ENCODE results near the gene PRSS36. TPM values are rescaled to one million over a fixed set of nuclear protein-coding genes. Genes with fewer than 3 reads are reported as not detected.

Gene PRSS36
- total and polyA plus RNA-seq, 9 of the 15 experiments (the other 6 are each of a cell fraction or from before 2014, with no cell fraction given), result 0.09 to 1.2 (median 0.54) TPM; not detected in 2

DNA sequence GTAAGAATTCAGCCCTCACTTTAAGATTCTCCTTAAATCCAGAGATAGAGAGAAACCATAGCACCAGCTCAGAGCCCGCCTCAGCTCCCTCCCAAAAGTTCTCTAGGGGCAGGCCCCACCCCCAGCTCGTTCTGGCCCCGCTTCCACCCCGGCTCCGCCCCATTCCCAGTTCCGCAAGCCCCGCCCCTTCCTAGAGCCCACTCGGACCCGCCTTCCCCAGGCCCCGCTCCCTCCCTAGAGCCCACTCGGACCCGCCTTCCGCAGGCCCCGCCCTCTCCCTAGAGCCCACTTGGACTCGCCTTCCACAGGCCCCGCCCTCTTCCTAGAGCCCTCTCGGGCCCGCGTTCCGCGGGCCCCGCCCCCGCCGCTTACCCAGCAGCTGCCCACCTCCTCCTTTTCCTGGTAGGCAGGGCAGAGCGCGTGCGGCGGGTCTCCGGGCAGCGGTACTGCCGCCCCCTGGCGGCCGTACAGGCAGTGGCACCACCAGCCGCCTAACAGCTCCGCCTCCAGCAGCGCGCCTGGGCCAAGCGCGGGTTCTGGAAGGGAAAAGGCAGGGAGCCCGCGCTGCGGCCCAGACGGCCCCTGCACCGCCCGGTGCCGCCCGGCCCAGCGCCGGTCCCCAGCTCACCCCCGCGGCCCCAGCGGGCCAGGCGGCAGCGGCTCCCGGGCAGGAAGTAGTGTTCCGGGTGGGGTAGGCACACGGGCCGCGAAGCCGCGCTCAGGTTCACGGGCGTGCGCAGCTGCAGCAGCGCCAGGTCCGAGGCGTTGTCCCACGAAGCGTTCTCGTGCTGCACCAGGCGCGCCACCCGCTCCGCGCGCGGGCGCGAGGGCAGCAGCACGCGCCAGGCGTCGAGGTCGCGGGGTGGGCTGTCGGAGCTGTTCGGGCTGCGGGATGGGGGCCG, 7.5 kb downstream of the PRSS36 start (continued):
- TF ChIP-seq ZC3H4 (CRISPR knock-in tag; IDR thresholded peaks at IDR 0.05; ENCODE audit: borderline replicate concordance), result 0 out of 2 replicates have a peak, but pooled peaks have one; percentile 66
- no peak for TF ChIP-seq SRSF9 (IDR thresholded peaks at IDR 0.05; ENCODE audit: borderline replicate concordance, low read depth, low read length)
- TF ChIP-seq, protein P1, sequence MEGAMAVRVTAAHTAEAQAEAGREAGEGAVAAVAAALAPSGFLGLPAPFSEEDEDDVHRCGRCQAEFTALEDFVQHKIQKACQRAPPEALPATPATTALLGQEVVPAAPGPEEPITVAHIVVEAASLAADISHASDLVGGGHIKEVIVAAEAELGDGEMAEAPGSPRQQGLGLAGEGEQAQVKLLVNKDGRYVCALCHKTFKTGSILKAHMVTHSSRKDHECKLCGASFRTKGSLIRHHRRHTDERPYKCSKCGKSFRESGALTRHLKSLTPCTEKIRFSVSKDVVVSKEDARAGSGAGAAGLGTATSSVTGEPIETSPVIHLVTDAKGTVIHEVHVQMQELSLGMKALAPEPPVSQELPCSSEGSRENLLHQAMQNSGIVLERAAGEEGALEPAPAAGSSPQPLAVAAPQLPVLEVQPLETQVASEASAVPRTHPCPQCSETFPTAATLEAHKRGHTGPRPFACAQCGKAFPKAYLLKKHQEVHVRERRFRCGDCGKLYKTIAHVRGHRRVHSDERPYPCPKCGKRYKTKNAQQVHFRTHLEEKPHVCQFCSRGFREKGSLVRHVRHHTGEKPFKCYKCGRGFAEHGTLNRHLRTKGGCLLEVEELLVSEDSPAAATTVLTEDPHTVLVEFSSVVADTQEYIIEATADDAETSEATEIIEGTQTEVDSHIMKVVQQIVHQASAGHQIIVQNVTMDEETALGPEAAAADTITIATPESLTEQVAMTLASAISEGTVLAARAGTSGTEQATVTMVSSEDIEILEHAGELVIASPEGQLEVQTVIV (CRISPR knock-in tag; IDR thresholded peaks at IDR 0.05; ENCODE audit: borderline replicate concordance), result no peak
- TF ChIP-seq ZBTB17 (CRISPR knock-in tag; IDR thresholded peaks at IDR 0.05), result no peak
- TF ChIP-seq, protein P2, sequence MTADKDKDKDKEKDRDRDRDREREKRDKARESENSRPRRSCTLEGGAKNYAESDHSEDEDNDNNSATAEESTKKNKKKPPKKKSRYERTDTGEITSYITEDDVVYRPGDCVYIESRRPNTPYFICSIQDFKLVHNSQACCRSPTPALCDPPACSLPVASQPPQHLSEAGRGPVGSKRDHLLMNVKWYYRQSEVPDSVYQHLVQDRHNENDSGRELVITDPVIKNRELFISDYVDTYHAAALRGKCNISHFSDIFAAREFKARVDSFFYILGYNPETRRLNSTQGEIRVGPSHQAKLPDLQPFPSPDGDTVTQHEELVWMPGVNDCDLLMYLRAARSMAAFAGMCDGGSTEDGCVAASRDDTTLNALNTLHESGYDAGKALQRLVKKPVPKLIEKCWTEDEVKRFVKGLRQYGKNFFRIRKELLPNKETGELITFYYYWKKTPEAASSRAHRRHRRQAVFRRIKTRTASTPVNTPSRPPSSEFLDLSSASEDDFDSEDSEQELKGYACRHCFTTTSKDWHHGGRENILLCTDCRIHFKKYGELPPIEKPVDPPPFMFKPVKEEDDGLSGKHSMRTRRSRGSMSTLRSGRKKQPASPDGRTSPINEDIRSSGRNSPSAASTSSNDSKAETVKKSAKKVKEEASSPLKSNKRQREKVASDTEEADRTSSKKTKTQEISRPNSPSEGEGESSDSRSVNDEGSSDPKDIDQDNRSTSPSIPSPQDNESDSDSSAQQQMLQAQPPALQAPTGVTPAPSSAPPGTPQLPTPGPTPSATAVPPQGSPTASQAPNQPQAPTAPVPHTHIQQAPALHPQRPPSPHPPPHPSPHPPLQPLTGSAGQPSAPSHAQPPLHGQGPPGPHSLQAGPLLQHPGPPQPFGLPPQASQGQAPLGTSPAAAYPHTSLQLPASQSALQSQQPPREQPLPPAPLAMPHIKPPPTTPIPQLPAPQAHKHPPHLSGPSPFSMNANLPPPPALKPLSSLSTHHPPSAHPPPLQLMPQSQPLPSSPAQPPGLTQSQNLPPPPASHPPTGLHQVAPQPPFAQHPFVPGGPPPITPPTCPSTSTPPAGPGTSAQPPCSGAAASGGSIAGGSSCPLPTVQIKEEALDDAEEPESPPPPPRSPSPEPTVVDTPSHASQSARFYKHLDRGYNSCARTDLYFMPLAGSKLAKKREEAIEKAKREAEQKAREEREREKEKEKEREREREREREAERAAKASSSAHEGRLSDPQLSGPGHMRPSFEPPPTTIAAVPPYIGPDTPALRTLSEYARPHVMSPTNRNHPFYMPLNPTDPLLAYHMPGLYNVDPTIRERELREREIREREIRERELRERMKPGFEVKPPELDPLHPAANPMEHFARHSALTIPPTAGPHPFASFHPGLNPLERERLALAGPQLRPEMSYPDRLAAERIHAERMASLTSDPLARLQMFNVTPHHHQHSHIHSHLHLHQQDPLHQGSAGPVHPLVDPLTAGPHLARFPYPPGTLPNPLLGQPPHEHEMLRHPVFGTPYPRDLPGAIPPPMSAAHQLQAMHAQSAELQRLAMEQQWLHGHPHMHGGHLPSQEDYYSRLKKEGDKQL (CRISPR knock-in tag; IDR thresholded peaks at IDR 0.05; ENCODE audit: borderline replicate concordance), result no peak
- TF ChIP-seq POLR2G (IDR thresholded peaks at IDR 0.05; ENCODE audit: low read depth, low read length), result peak; percentile 80
- no peak for TF ChIP-seq ZNF146 (CRISPR knock-in tag; IDR thresholded peaks at IDR 0.05; ENCODE audit: unreplicated experiment)
- TF ChIP-seq, protein P3, sequence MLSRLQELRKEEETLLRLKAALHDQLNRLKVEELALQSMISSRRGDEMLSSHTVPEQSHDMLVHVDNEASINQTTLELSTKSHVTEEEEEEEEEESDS (CRISPR knock-in tag; IDR thresholded peaks at IDR 0.05), result no peak
- TF ChIP-seq TAL1 (IDR thresholded peaks at IDR 0.05), result no peak
- no peak for TF ChIP-seq ZNF239 (CRISPR knock-in tag; IDR thresholded peaks at IDR 0.05)
- peak; percentile 67; the same call in 1 of the 2 replicates for TF ChIP-seq JUN (IDR thresholded peaks at IDR 0.05; ENCODE audit: borderline replicate concordance, low read depth, low read length)
- TF ChIP-seq JUN (CRISPR knock-in tag; IDR thresholded peaks at IDR 0.05; ENCODE audit: borderline replicate concordance), result no peak
- TF ChIP-seq NFIX (CRISPR knock-in tag; IDR thresholded peaks at IDR 0.05; ENCODE audit: low read depth), result no peak
- TF ChIP-seq ATF1 (CRISPR knock-in tag; IDR thresholded peaks at IDR 0.05), result no peak
- TF ChIP-seq ATF1 (tag; IDR thresholded peaks at IDR 0.05), result peak; percentile 7; the same call in 1 of the 2 replicates
- no peak for TF ChIP-seq HDAC8 (tag; IDR thresholded peaks at IDR 0.05)
- no peak for TF ChIP-seq BRD9 (IDR thresholded peaks at IDR 0.05; ENCODE audit: low read depth, partially characterized antibody)
- TF ChIP-seq HMGN3 (IDR thresholded peaks at IDR 0.05; ENCODE audit: borderline replicate concordance, extremely low read depth, insufficient read length, low read depth, low read length), result peak; percentile 78
- TF ChIP-seq FOSL1 (tag; conservative IDR thresholded peaks at IDR 0.05), result no peak

All from K562 (cell line).